Stimulated activated naive CD8-positive, alpha-beta T cell treated with anti-CD3 and anti-CD28 coated beads, Interleukin-15, amount 100 ng/mL, for 72 hours (primary cell): Measurements from ENCODE around the gene ARHGAP24.

Experiments
- ATAC-seq: fragments of 150-1000 bp; cut with Tn5 transposase; 2 replicates; pipeline ENCODE4 v1.10.0; 2021; ENCODE audit warnings: mild to moderate bottlenecking, moderate library complexity
- DNase-seq, 2 donors: peaks; one replicate each; pipeline ENCODE4 v3.0.0; 2021 to 2022
- H3K27ac Mint-ChIP-seq, 2 donors: one replicate each; pipeline ENCODE4 v1.8.0; 2022; ENCODE audit warnings: mild to moderate bottlenecking in 2 of 2, mixed read lengths in 2 of 2, moderate library complexity in 2 of 2
- H3K27me3 Mint-ChIP-seq: one replicate; pipeline ENCODE4 v1.8.0; 2022; ENCODE audit warnings: mixed read lengths
- H3K4me1 Mint-ChIP-seq: one replicate; pipeline ENCODE4 v1.8.0; 2022; ENCODE audit warnings: mild to moderate bottlenecking, mixed read lengths
- H3K4me3 Mint-ChIP-seq, 2 donors: one replicate each; pipeline ENCODE4 v1.8.0; 2022; ENCODE audit warnings: mild to moderate bottlenecking in 2 of 2, mixed read lengths in 2 of 2, moderate library complexity in 1 of 2
- H3K9me3 Mint-ChIP-seq, 2 donors: one replicate each; pipeline ENCODE4 v1.8.0; 2022; ENCODE audit warnings: mixed read lengths in 2 of 2

Gene ARHGAP24

DNA sequence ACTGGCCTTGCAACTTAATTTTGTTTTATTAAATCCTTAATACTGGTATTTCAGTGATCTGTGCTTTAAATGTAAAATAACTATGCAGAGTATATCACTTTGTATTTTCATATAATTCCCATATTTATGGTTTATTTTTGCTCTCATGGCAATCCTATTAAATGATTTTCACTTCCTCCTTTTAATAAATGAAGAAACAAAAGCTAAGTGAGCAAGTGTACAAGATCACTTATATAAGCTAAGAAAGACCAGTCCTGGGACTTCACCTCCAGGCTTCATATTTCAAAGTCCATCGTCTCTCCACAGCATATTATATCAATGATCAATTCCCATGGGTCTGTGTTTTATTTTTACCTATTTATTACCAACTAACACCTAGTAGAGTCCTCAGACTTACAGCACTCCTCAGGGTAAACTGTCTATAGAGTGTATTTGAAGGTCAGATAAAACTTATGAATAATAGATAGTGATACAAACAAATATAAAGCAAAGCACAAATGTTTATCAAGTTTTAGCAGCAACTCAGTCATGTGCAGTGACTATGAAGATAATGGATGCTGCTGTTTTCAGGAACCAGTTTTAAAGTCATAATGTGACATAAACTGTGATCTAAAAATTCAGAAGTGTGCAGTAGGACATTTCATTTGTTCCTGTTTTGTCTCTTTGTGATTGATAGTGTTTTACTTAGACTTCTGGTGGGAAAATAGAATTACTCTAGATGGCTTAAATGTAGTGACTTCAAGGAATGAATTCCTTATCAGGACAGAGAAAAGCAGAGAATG is 56.8 kb downstream of the ARHGAP24 start:
- no peaks in the 10 kb centered on the region for H3K4me1 Mint-ChIP-seq
- H3K27me3 Mint-ChIP-seq: no peaks in the 10 kb centered on the region
- no peaks in the 10 kb centered on the region for H3K9me3 Mint-ChIP-seq
- no peak overlapping the region for H3K27ac Mint-ChIP-seq
- ATAC-seq: no peak
- no peak for DNase-seq
- H3K4me3 Mint-ChIP-seq: no peak overlapping the region

GRCh38 chr4:85534120-85534519 is 59.2 kb downstream of the ARHGAP24 start:
- DNase-seq: no peak
- no peaks in the 10 kb centered on the region for H3K27me3 Mint-ChIP-seq
- ATAC-seq: no peak
- H3K4me3 Mint-ChIP-seq: no peak overlapping the region
- H3K4me1 Mint-ChIP-seq: no peaks in the 10 kb centered on the region
- no peak overlapping the region for H3K27ac Mint-ChIP-seq
- H3K9me3 Mint-ChIP-seq: no peaks in the 10 kb centered on the region

GRCh38 chr4:85543832-85544231 is 68.9 kb downstream of the ARHGAP24 start:
- Mint-ChIP-seq H3K4me3 (no peak overlapping the region), H3K27ac (no peak overlapping the region), H3K4me1 (no peaks in the 10 kb centered on the region), H3K9me3 (no peaks in the 10 kb centered on the region), H3K27me3 (no peaks in the 10 kb centered on the region)
- ATAC-seq (no peak), DNase-seq (no peak)

- no peak for ATAC-seq
- H3K27me3 Mint-ChIP-seq: no peaks in the 10 kb centered on the region
- H3K27ac Mint-ChIP-seq: no peak overlapping the region
- H3K9me3 Mint-ChIP-seq: peaks cover 0 to 5% of the 10 kb centered on the region in 2 donors
- DNase-seq: no peak
- no peaks in the 10 kb centered on the region for H3K4me1 Mint-ChIP-seq
- no peak overlapping the region for H3K4me3 Mint-ChIP-seq
Observed at GRCh38 chr4:85544751-85545150, 69.8 kb downstream of the ARHGAP24 start.

DNA sequence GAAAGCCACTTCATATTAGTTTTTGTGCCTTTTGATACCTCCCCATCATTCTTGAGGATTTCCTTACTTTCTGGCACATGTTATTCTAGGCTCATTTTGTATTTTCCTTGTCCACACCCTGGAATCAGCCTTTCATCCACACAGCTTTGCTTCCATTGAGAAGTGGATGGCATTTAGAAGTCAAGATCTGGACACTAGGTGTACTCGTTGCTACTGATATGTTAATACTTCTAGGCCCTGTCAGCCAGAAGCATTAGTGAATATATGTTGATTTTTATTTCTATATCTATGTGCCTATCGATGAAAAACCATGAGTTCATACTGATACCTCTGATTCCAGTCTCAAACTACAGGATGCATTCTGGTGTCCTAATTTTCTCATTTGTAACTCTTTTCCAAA is 73.2 kb downstream of the ARHGAP24 start:
- Mint-ChIP-seq H3K27ac (no peak overlapping the region), H3K9me3 (peaks cover 11 to 24% of the 10 kb centered on the region in 2 donors), H3K4me1 (no peaks in the 10 kb centered on the region), H3K27me3 (no peaks in the 10 kb centered on the region), H3K4me3 (no peak overlapping the region)
- ATAC-seq: no peak
- DNase-seq: no peak

GRCh38 chr4:85548841-85549240 is 73.9 kb downstream of the ARHGAP24 start:
- ATAC-seq (no peak), DNase-seq (no peak)
- Mint-ChIP-seq H3K4me1 (no peaks in the 10 kb centered on the region), H3K27ac (no peak overlapping the region), H3K27me3 (no peaks in the 10 kb centered on the region), H3K9me3 (peaks cover 12 to 31% of the 10 kb centered on the region in 2 donors), H3K4me3 (no peak overlapping the region)

GRCh38 chr4:85555206-85555605 is 80.3 kb downstream of the ARHGAP24 start:
- ATAC-seq (no peak), DNase-seq (no peak)
- Mint-ChIP-seq H3K4me3 (no peak overlapping the region), H3K27me3 (no peaks in the 10 kb centered on the region), H3K27ac (no peak overlapping the region), H3K9me3 (peaks cover 16 to 49% of the 10 kb centered on the region in 2 donors), H3K4me1 (no peaks in the 10 kb centered on the region)

DNA sequence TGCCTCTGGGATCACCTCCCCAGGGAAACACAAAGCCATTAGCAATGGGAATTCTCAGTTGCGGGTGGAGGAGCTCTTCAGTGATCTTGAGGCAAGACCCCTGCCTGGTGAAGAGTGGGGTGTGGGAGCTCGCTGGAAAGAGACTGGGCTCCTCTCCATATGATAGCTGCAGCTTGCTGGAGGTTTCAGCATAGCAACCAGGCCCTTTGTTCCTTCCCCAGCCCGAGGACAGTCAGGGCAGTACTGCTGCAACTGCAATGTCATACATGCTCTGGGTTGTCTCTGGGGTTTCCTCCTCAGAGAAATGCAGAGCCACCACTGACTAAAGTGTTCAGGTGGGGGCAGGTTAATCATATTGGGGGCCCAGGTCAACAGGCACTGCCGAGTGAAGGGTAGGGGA is 81.3 kb downstream of the ARHGAP24 start:
- ATAC-seq: peak; percentile 20
- no peaks in the 10 kb centered on the region for H3K27me3 Mint-ChIP-seq
- DNase-seq: no peak
- H3K9me3 Mint-ChIP-seq: peaks cover 20 to 49% of the 10 kb centered on the region in 2 donors
- H3K27ac Mint-ChIP-seq: no peak overlapping the region
- no peaks in the 10 kb centered on the region for H3K4me1 Mint-ChIP-seq
- H3K4me3 Mint-ChIP-seq: no peak overlapping the region

DNA sequence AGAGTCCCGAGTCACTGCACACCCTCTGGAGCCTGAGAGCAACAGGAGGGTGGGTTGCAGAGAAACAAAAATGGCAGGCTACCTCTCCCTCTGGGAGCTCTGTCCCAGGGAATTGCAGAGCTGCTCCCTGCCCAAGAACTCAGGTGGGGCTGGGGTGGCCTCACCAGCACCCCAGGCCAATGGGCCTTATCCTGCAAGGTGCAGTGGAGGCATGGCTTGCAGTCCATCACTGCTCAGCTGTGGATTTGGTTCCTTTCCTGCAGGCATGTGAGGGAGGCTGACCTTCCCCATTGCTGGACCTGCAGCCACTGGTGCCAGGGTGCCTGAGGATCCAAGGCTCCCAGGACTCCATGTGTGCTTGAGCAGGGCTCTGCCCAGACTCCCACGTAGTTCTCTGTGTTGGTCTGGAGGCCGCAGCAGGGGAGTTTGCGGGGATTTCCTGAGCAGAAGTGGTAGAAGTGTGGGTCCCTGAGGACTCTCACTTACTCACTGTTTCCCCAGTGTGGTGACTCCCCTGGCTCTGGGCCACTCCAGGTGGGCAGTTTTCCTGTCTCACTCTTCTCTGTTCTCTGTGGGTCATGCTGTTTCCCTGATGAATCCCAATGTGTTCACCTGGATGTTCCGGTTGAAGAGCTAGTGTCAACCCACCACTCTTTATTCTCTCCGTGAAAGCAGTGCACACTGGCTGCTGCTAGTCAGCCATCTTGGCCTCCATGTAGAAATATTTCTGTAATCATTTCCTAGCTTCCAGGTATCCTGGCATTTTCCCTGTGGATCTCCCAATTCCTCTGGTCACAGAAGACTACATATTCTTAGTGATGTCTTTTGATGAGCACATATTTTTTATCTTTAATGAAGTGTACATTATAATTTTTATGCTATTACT is 82.3 kb downstream of the ARHGAP24 start:
- Mint-ChIP-seq H3K27ac (no peak overlapping the region), H3K27me3 (no peaks in the 10 kb centered on the region), H3K4me3 (no peak overlapping the region), H3K9me3 (peaks cover 14 to 47% of the 10 kb centered on the region in 2 donors), H3K4me1 (no peaks in the 10 kb centered on the region)
- peak; percentile 80 for ATAC-seq
- DNase-seq: peak in 1 of 2 donors; percentile 21

DNA sequence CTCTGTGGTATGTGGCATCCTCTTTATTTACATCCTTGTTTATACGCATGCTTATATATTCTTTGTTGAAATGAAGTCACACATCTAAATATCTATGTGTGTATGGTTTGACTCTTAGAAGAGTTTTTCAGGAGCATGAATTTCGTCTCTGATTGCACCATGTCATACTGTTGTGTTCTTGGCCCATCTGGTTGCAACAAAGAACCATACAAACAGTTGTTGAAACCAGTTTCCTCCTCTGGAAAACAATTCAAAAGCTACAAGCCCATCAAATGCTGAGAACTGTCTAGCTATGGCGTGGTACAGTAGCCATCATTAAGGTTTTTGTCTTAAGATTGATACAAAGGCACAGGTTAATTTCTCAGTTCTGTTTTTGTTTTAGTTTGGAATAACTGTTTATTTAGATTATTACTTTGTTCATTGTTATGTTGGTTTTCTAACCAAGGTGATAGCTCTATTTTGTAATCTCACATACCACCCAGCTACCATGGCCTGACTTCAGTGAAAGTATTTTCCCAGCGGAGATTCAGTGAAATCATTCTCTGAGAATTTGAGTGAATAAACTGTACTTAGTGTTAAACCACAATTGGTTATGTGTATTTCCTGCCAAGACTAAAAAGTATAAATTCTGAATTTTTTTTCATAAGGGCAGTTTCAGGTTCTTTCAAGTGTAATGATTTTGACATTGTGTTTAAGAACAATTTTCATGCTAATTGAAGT is 91.0 kb downstream of the ARHGAP24 start:
- no peaks in the 10 kb centered on the region for H3K27me3 Mint-ChIP-seq
- no peak for DNase-seq
- no peak for ATAC-seq
- H3K9me3 Mint-ChIP-seq: peaks cover 1 to 6% of the 10 kb centered on the region in 2 donors
- H3K4me1 Mint-ChIP-seq: no peaks in the 10 kb centered on the region
- no peak overlapping the region for H3K4me3 Mint-ChIP-seq
- H3K27ac Mint-ChIP-seq: no peak overlapping the region

GRCh38 chr4:85569730-85570299 is 94.9 kb downstream of the ARHGAP24 start:
- Mint-ChIP-seq H3K27me3 (no peaks in the 10 kb centered on the region), H3K9me3 (no peaks in the 10 kb centered on the region), H3K4me1 (no peaks in the 10 kb centered on the region), H3K4me3 (no peak overlapping the region), H3K27ac (no peak overlapping the region)
- ATAC-seq (no peak), DNase-seq (no peak)

DNA sequence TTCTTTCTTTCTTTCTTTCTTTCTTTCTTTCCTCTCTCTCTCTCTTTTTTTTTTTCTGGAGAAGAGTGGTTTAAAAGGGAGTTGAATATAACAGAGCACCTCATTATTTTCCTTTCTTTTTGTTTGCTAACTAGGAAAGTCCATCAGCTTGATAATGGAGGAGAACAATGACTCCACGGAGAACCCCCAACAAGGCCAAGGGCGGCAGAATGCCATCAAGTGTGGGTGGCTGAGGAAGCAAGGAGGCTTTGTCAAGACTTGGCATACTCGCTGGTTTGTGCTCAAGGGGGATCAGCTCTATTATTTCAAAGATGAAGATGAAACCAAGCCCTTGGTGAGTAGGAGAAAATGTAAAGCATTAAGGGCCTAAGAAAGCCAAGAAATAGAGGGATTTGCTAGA is 95.4 kb downstream of the ARHGAP24 start:
- H3K4me3 Mint-ChIP-seq: no peak overlapping the region
- ATAC-seq (no peak), DNase-seq (no peak)
- no peak overlapping the region for H3K27ac Mint-ChIP-seq
- H3K4me1 Mint-ChIP-seq: no peaks in the 10 kb centered on the region
- H3K9me3 Mint-ChIP-seq: no peaks in the 10 kb centered on the region
- no peaks in the 10 kb centered on the region for H3K27me3 Mint-ChIP-seq

- H3K27me3 Mint-ChIP-seq: no peaks in the 10 kb centered on the region
- no peak for ATAC-seq
- no peak overlapping the region for H3K27ac Mint-ChIP-seq
- no peaks in the 10 kb centered on the region for H3K9me3 Mint-ChIP-seq
- no peak for DNase-seq
- H3K4me1 Mint-ChIP-seq: no peaks in the 10 kb centered on the region
- no peak overlapping the region for H3K4me3 Mint-ChIP-seq
Observed at GRCh38 chr4:85571008-85571407, 96.1 kb downstream of the ARHGAP24 start.

DNA sequence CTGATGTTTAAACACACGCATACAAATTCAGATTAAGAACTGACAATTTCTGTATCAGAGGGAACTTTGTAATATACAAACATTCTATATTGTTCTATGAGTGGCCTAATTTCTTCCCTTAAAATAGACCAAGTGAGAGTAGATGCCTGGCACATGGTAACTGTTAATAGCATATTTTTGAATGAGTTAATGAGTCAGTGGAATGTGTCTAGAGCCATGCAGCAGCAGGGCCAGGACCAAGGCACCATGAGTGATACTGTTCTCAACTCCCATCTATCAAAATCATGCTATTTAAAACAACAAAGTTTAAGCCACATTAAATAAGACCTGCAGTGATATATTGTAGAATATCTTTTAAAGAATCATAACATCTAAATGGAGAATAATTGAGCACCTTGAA is 98.3 kb downstream of the ARHGAP24 start:
- ATAC-seq: no peak
- Mint-ChIP-seq H3K4me3 (no peak overlapping the region), H3K4me1 (no peaks in the 10 kb centered on the region), H3K27ac (no peak overlapping the region), H3K9me3 (no peaks in the 10 kb centered on the region), H3K27me3 (no peaks in the 10 kb centered on the region)
- DNase-seq: no peak

DNA sequence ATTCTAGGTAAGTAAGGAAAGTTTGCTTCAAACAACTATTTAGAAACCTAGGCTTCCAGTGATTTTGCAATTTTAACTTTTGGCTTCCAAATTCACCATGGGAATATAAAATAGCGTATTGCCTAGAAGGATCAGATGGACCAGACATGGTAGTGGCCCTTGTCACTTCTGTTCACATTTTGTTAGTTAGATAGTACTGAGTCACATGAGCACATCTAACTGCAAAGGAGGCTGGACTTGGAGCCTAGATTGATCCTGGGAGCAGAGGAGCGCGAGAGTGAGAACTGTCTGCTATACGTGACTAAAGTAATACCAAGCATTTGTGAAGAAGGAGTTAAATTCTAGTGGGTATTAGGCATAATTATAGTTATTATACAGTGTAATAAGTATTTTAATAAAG is 102.4 kb downstream of the ARHGAP24 start:
- no peaks in the 10 kb centered on the region for H3K4me1 Mint-ChIP-seq
- no peaks in the 10 kb centered on the region for H3K9me3 Mint-ChIP-seq
- no peaks in the 10 kb centered on the region for H3K27me3 Mint-ChIP-seq
- DNase-seq (no peak), ATAC-seq (no peak)
- no peak overlapping the region for H3K27ac Mint-ChIP-seq
- H3K4me3 Mint-ChIP-seq: no peak overlapping the region
